Measurements from ENCODE around the gene FCN1.

The FCN1 gene

DNA sequence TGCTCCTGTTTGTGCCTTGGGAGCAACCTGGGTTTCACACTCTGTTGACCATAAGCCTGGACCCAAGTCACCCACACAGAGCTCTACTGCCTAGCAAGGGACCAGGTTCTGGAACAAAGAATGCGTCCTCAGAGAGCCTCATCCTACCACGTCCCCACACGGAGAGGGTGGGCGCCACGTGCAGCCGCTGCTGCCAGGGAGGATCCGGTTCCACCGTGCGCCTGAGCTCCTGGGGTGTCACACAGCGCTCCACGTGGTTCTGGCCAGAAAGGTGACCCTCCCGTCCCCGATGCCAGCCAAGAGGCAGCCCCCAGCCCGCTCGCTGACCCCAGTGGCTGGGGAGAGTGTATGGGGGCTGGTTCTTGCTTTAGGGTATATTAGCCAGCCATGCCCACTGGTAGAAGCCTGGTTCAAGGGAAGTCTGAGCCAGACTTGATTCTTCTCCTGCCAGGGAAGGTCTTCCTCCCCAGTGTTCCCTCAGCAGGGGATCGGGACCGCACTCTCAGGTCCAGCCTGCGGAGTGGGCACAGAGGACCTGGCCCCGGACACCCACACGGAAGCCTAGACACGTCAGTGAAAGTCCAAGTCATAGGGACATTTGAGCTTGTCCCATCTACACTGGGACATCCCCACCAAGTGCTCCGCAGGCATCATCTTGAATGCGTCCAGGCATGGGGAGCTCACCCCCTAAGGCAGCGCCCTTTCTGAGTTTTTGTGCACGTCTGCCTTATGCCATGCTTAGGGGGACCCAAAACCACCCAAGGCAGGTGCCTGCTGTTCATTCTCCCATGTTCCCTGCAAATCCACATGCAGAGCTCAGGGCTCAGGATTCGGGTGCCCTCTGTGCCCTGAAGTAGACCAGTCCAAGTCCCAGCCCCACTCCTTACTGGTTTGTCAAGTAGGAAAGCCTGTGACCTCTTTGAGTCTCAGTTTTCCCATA, 2.4 kb downstream of the FCN1 start:
- no peak for DNase-seq (ENCODE audit: low read depth in 2 of 3, low spot score in 1 of 3)

DNA sequence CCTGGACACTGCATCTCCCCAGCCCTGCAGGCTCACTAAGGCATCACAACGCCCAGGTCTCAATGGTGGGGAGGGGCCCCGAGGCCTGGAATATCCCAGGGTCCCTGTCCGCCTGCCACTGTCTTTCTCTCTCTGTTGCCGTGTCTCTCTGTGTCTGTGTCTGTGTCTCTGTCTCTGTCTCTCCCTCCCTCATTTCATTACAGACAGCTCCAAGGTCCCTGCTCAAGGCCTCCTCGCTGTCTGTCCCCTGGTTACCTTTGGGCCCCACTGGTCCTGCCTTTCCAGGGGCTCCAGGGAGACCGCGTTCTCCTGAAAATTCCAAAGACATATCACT, 3.2 kb downstream of the FCN1 start:
- no peak for DNase-seq (ENCODE audit: low read depth in 2 of 3, low spot score in 1 of 3)

DNA sequence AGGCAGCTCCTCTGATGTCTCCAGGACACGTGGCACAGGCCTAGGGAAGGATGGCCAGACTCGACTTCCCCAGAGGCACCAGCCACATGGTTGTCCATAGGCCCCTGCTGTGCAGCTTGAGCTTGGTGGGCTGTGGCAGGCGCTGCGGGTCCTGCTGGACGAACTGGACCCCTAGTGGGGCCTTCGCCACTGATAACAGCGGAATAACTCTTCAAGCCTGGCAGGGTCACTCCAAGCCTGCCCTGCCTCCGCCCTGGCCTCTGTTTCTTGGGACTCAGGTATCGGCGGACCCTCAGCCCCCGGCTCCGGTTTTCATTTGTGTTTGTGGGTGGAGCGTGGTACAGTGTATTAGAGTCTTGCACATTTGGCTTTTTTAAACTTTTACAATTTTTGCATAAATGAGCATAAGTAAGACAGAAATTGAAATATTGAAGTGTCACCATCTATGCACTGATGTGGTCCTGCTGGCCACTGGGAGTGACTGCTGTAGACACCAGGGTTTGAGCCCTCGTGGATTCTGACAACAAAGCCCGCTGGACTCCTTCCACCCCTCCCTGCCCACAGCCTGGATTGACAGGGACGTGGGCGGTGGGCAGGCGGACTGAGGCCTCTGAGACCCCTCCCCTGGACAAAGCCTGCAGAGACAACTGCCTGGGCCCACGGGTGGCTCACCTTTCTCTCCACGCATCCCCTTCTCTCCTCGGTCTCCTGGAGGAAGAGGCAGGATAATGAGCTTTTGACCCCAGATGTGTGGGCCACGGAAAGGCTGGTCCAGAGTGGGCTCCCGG, 3.8 kb downstream of the FCN1 start:
- no peak for DNase-seq (ENCODE audit: low read depth in 2 of 3, low spot score in 1 of 3)

DNA sequence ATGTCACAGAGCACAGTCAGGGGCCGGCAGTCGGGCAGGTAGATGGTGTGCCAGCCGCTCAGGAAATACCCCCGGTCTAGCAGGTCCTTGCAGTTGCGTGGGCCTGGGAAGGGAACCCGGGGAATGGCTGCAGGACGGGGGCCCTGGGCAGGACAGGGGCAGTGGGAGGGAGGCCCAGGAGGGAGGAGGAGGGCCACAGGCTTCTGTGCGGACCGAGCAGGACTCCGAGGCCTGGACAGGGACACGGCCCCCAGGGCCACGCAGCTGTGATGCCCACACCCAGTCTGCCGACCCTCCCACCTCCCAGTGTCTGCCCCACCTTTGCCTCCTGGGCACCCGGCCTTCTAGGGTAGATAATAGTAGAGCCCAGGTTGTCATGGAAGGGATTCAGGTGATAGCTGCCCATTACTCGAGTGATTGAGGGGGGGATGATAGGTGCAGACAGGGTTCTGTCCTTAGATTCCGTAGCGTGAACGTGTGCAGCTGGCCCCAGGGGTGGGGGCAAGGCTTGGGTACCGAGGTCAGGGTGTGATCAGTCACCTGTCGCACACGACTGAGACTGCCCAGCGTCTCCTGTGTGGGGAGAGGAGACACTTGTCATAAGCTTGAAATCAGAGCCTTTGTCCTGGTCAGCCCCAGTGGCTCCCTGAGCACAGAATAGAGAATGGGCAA, 4.5 kb downstream of the FCN1 start:
- DNase-seq (ENCODE audit: low read depth in 2 of 3, low spot score in 1 of 3) = no peak

DNA sequence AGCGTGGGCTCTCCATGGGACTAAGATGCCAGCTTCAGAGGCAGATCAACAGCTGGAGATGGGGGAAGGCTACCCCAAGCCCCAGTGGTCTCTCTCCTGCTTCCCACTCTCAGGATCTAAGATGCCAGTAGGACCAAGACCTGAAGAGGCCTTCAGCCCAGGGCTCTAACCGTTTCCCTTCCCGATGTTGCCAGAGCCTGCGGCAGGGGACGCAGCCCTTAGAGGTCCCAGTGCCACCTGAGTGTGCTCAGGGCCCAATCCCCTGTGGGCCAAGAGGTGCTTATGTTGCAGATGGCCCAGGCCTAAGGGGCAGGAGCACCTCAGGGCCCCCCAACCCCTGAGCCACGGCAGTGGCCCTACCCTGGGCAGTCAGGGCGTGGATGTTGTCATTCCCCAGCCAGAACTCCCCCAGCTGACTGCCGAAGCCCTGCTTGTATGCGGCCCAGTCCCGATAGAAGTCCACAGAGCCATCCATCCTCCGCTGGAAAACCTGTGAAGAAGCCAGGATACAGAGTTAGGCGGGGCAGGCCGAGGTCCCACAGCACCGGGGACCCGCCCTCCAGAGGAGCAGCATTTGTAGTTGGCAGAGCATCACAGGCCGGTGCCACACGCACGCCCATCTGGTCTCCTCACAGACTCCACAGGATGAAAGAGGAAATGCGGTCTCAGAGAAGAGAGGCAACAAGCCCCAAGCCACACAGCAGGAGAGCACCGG, 5.4 kb downstream of the FCN1 start:
- DNase-seq (ENCODE audit: low read depth in 2 of 3, low spot score in 1 of 3) = no peak

DNA sequence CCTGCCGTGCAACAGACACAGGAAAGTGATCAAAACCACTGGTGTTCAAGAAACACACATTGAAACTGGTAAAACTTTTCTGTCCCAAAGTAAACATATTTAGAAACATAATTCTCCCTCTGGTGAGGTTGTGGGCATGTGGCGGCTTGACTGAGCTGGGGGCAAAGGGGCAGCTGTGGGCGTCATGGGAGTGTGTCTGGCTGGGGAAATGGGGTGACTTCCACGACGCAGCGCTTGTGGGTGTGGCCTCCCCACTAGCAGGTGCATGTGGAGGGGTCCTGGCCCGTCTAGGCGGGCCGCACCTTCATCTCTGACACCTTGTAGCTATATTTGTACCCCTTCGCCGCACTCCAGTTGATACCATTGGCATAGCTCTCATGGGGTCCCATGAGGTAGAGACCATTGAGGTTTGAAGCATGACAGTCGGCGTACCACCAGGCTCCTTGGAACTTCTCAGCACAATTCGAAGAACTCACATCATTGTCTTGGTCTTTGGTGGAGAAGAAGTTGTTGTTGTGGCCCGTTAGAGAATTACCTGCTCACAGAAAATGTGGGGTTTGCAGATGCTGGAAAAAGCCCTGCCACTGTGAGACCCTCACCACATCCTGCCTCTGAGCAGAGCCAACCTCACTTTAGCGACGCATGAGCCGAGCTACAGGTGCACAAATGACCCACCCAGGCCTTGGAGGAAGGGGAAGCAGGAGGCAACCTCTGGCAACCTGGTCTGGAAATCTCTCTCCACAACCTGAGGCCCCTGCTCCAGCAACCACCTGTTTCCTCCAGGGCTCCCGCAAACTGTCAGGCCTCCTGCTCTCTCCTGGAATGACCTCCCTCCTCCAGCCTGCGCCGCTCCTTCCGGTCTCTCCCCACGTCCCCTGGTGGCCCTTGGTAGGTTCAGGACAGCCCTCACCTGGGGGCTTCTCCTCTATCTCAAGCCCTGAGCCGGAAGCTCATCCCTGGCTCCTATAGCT, 7.9 kb downstream of the FCN1 start:
- DNase-seq (ENCODE audit: low read depth in 2 of 3, low spot score in 1 of 3) = no peak

DNA sequence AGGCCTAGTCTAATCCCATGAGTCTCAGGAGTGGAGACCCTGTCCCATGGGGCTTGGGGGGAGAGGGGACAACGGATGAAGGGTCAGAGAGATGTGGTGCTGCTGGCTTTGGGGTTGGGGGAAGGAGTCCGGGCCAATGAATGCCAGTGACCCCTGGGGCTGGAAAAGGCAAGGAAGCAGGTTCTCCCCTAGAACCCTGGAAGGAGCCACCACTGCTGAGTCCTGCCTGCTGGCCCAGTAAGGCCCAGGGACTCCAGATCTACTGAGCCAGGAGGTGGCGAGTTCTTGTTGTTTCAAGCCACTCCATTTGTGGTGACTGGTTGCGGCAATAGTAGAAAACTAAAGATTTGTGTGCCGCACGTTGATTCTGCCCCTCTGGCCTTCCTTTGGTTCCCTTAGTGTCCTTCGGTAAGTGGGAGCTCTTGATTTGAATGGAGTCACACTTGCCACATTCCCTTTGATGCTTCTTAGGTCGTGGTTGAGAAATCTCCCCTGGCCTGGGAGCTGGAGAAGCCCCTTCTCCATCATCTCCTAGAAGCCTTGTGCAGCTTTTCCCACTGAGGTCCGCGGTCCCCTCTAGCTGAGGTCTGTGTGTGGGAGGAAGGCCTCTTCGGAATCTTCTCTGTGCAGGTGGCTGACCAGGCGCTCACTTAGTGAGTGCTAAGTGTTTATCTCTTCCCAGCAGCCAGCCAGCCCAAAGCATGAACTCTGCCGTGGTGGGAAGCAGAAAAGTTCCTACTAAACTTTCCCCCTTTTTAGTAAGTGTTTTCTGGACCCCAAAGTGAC, 9.0 kb downstream of the FCN1 start:
- no peak for DNase-seq (ENCODE audit: low read depth in 2 of 3, low spot score in 1 of 3)

DNA sequence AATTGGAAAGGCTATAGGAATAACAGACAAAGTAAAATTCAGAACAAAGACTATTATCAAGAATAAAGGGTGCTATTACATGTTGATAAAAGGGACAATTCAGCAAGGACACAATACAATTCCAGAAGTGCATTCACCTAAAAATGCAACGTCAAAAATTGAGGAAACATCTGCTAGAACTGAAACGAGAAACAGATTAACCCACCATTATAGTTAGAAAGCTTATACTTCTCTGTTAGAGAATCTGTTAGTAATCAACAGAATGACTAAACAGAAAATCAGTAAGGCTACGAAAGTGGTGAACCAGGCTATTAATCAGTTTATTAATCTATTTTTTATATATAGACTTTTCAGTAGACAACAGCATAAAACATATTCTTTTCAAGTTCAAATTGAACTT, 14.8 kb downstream of the FCN1 start:
- DNase-seq (ENCODE audit: low read depth in 2 of 3, low spot score in 1 of 3) = no peak

DNA sequence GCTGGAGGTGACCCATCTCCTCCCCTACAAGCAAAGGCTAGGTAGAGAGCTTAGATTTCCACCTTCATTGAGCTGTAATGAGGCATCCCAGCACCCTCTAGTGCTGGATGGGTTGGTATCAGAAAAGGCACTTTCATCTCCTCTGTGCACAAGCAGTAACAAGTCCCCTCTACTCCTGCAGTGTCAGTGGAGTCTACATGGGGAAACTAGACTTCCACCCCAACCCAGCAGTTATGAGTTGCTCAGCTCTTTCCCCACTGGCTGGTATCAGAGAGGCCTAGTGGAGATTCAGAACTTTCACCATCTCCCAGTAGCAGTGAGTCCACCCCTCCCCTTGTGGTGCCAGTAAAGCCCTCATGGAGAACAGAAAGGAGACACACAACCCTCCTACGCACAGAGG, 17.9 kb downstream of the FCN1 start:
- DNase-seq (ENCODE audit: low read depth in 2 of 3, low spot score in 1 of 3) = no peak

DNA sequence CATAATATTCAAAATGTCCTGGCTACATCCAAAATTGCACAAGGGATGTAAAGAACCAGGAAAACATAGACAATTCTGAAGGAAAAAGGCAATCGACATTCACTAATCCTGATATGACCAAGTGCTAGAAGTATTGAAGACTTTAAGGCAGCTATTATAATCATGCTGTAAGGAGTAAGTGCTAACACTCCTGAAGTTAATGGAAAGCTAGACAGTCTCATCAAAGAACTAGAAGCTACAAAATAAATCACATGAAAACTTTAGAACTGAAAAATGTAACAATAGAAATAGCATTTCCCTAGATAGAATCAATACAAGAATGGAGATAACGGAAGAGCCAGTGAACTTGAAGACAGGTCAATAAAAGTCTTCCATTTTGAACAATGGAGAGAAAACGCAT, 18.5 kb downstream of the FCN1 start:
- no peak for DNase-seq (ENCODE audit: low read depth in 2 of 3, low spot score in 1 of 3)

DNA sequence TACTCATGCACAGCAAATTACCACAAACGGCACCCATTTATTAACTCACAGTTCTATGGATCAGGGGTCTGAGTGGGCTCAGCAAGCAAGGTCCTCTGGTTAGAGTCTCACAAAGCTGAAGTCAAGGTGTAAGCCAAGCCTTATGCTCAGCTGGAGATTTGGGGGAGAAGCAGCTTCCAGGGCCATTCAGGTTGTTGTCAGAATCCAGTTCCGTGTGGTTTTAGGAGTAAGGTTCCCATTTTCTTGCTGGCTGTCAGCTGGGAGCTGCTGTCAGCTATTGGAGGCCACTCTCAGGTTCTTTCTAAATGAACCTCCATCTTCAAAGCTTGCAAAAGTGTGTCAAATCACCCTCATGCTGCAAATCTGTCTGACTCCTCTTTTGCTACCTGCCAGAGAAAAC, 19.4 kb downstream of the FCN1 start:
- DNase-seq (ENCODE audit: low read depth in 2 of 3, low spot score in 1 of 3) = no peak

DNA sequence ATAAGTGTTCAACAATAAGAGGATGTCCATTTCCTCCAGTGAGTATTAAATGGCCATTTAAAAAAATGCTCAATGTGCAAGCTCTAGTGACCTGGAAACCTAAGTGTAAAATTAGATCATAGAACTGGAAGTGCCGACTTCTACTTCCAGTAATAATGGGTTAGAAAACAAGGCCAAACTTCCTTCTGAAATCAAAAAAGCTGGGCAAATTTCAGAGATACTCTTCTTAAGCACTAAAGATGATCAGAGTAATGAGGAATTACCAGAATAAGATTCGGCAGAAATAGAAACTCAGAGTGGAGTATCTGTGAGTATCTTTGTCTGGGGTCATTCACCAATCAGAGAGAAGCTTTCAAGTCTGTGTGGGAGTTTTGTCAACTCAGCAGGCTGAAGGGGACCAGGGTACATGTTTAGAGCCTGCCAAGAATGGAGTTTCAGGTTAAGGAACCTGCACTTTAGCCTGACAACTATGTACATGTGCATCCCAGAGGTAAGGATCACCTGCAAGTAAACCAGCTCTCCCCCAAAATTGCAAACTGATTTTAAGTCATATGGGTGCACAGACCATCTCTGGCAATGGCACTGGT, 20.0 kb downstream of the FCN1 start:
- DNase-seq (ENCODE audit: low read depth in 2 of 3, low spot score in 1 of 3) = no peak

DNA sequence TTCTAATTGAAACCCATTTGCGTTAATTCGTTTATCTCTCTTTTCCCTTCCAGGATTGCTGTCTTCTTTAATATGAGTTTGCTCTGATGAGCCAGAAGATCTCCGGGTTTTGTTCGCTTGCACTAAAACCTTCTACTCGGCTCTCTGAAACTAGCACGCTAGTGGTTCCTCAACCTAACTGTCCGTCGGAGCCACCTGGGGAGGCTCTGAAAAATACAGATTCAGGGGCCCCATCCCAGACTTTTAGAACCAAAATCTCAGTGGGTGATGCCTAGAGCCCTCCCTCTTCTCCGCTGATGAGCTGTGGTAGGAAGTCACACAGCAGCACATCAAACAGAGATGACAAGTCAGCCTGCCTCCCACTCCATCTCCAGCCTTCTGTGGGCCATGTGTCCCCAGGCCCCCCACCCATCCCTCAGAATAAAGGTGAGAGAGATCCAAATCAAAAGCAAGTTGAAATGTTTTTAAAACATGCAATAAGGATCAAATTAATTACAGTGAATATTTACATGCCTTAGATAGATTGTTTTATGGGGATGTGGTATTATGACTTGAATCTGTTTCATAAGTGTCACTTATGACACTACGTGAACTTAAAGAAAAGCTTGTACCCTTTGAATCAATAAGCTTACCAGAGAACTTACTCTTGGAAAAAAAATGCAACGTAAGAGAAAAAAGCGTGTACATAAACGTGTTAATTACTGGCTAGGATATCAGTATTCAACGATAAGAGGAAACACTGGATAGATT, 20.7 kb downstream of the FCN1 start:
- DNase-seq (ENCODE audit: low read depth in 2 of 3, low spot score in 1 of 3) = no peak

DNA sequence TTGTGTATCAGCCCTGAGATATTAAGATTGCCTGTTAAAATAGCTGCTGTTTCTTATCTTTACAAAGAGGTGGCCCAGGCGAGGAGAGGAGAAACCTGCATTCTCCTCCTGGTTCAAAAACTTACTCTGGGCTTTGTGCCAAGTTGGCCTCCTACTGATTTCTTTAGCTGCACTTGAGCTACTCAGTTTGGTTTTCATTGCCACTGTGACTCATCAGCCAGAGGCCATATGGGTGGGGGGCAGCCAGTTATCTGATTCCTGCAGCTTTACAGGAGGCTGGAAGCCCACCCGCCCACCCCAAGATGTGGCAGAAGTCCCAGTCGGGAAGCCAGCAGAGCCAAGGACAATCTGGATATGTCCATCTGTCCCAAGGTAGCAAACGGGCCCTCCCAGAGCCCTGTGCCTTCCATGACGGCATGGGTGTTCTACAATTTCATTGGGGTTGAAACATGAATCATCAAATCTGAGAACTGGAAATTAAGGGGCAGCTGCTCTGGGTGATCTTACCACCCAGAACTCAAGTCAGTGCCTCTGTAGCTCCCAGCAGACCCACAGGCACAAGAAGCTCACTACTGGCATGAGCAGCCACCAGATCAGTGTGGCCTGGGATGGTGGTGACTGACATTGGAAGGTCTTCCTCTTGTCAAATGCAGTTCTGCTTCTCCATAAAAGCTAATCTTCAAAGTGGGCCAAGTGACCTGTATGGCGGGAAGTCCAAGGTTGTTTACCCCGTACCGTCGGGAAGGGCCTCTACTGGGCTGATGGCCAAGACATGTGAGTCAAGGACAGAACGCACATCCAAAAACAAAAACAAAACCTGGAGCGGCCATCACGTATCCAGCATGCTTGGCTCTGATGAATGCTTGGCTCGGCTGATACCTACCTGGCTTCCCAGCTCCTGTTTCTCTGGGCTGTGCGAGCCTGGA, 21.5 kb downstream of the FCN1 start:
- DNase-seq (ENCODE audit: low read depth in 2 of 3, low spot score in 1 of 3) = no peak

DNA sequence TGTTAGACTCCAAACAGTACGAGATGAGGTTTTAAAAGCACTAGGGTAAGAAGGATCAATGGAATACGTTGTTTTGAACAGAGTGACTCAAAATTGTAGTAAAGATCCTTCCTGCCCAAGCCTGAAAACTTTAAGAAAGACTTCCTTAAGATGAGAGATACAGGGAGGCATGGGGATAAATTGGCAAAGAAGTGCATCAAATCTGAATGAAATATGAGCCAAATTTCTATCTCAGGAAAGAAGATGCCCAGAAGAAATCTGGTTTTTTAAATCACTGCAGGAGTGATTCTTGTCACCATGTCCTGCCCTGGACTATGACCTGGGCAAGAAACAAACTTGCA, 22.2 kb downstream of the FCN1 start:
- DNase-seq (ENCODE audit: low read depth in 2 of 3, low spot score in 1 of 3) = no peak

DNA sequence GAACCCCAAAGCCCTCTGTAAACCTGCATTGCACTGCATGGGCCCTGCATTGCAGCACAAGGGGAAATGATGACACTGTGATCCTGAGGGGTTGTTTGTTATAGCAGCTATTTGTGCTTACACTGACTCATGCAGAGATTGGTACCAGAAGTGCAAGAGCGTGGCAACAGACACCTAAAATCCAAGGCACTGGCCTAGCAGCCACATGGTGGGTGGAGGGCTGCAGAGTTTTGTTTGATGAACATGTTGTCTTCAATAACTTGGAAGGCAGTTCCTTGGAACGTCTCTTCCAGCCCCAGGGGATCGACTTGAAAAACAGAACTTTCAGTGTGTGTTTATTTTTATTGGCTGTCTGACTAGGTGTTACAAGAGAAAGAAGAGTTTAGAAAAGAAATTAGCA, 22.6 kb downstream of the FCN1 start:
- DNase-seq (ENCODE audit: low read depth in 2 of 3, low spot score in 1 of 3) = no peak

DNA sequence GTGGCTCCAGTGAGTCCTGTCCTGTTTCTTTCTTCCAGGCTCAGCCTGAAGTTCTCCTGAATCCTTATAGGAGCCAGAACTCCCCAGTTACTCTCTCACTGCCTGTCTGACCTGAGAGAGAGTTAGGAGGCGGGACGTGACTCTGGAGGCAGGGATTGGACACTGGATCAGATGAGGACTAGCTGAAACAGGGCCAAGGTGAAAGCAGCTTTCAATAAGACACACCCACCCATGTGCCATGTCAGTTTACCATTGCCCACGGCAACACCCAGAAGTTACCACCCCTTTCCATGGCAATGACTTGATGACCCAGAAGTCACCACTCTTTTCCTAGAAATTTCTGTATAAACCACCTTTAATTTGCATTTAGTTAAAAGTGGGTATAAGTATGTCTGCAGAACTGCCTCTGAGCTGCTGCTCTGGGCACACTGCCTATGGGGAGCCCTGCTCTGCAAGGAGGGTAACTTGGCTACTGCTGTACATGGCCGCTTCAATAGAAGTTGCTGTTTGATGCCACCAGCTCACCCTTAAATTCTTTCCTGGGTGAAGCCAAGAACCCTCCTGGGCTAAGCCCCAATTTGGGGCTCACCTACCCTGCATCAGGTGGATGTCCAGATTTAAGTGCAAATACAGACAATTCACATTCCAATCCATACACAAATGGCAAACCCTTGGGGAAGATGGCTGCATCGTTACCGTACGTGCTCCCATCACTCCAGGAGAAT, 23.4 kb downstream of the FCN1 start:
- no peak for DNase-seq (ENCODE audit: low read depth in 2 of 3, low spot score in 1 of 3)

Measured in stimulated activated CD4-positive, alpha-beta T cell treated with anti-CD3 and anti-CD28 coated beads, Interleukin-12 subunit alpha, Interleukin-12 subunit beta, amount 100 ng/mL, for 48 hours (primary cell).